CD4-positive, alpha-beta T cell (primary cell): ENCODE measurements around the gene POC1B. TPM values are rescaled to one million over a fixed set of nuclear protein-coding genes. Genes with fewer than 3 reads are reported as not detected.

Experiments
- ATAC-seq: fragments of 200-7000 bp; cut with Tn5 transposase; one replicate; pipeline ENCODE4 v1.10.0; 2022; ENCODE audit warnings: mild to moderate bottlenecking; ENCODE audit not compliant: poor library complexity
- CTCF ChIA-PET: fragments of 350-600 bp; sonication (Branson Sonifier 250); formaldehyde crosslinking; loops from one replicate; lab custom pipeline; 2021; ENCODE audit warnings: antibody characterized with exemption, inconsistent platforms; lab: Charles Lee
- POLR2A ChIA-PET: fragments of 350-600 bp; sonication (Branson Sonifier 250); formaldehyde crosslinking; loops from one replicate; lab custom pipeline; 2021; ENCODE audit warnings: antibody characterized with exemption, inconsistent platforms; lab: Charles Lee
- DNase-seq, 14 experiments: peaks; one replicate each; pipeline ENCODE4 v3.0.0-alpha.2; 2013 to 2020; ENCODE audit warnings: mixed read lengths in 2 of 14
- H3K27ac ChIP-seq, 2 donors: one replicate each; pipeline versions ENCODE4 v1.5.1 to v1.7.0; 2013; ENCODE audit warnings: low read length in 2 of 2, low read depth in 1 of 2, mild to moderate bottlenecking in 1 of 2
- H3K27me3 ChIP-seq, 2 experiments: 1 replicate in 1 of 2; 2 replicates in 1 of 2; pipeline versions ENCODE4 v1.6.1 to v1.7.0; 2013; ENCODE audit warnings: low read length in 2 of 2, control low read depth in 1 of 2, mild to moderate bottlenecking in 1 of 2, moderate library complexity in 1 of 2; ENCODE audit not compliant: insufficient read depth in 2 of 2, control insufficient read depth in 1 of 2
- H3K36me3 ChIP-seq: one replicate; pipeline ENCODE4 v1.6.1; 2013; ENCODE audit warnings: low read length, control low read depth; ENCODE audit not compliant: insufficient read depth
- H3K4me1 ChIP-seq: one replicate; pipeline ENCODE4 v1.6.1; 2013; ENCODE audit warnings: low read length, control low read depth; ENCODE audit not compliant: insufficient read depth
- H3K4me3 ChIP-seq: one replicate; pipeline ENCODE4 v1.5.1; 2013; ENCODE audit warnings: mild to moderate bottlenecking, low read length, moderate library complexity
- H3K9me3 ChIP-seq, 2 experiments: 1 replicate in 1 of 2; 2 replicates in 1 of 2; pipeline versions ENCODE4 v1.6.1 to v1.7.0; 2013; ENCODE audit warnings: low read length in 2 of 2, mild to moderate bottlenecking in 2 of 2, control low read depth in 1 of 2, moderate library complexity in 1 of 2; ENCODE audit not compliant: control insufficient read depth in 1 of 2, insufficient read depth in 1 of 2
- H3K27ac Mint-ChIP-seq: one replicate; pipeline ENCODE4 v1.8.0; 2020; ENCODE audit warnings: mixed read lengths
- H3K27me3 Mint-ChIP-seq: one replicate; pipeline ENCODE4 v1.8.0; 2021; ENCODE audit warnings: mixed read lengths
- H3K36me3 Mint-ChIP-seq: one replicate; pipeline ENCODE4 v1.8.0; 2021; ENCODE audit warnings: low read depth, mixed read lengths
- H3K4me1 Mint-ChIP-seq: one replicate; pipeline ENCODE4 v1.8.0; 2021; ENCODE audit warnings: low read depth, mixed read lengths
- H3K4me3 Mint-ChIP-seq: one replicate; pipeline ENCODE4 v1.8.0; 2020; ENCODE audit warnings: mild to moderate bottlenecking, mixed read lengths
- H3K9me3 Mint-ChIP-seq: one replicate; pipeline ENCODE4 v1.8.0; 2020; ENCODE audit warnings: mixed read lengths
- CTCF ChIP-seq: fragments of 200-600 bp; IDR thresholded peaks from one replicate; pipeline ENCODE4 v1.8.0; 2022; ENCODE audit warnings: antibody characterized with exemption, mild to moderate bottlenecking
- intact Hi-C, 2 experiments: fragments of 100-400 bp; cut with DNase I in 1 of 2; cut with micrococcal nuclease in 1 of 2; formaldehyde crosslinking; loops; one replicate each; pipeline versions ENCODE4 v1.15.1 to v1.9.0; 2023 to 2025; cut with DNase I, micrococcal nuclease
- total RNA-seq, 174 experiments: library from RNA in 2 of 174; stranded (reverse) in 2 of 174; gene quantifications; one replicate each; pipeline ENCODE4 v1.2.3 and lab custom pipeline; 2021 to 2026

The POC1B gene
- total RNA-seq, 2 experiments from 2014 or later = 14.9 to 16.2 TPM

- H3K4me1 Mint-ChIP-seq = peaks cover 32% of the 10 kb centered on the region
- H3K4me1 ChIP-seq = peaks cover 12% of the 10 kb centered on the region
- intact Hi-C loops = loop anchor here (1.0 to 10.0 kb wide), 6 partner anchors 56 to 1384 kb away; partner anchors contain the start of genes ATP2B1 (in 2 of the 2), CEP290 (in 2 of the 2), TMTC3 (in 2 of the 2) and DUSP6 (in 1 of the 2)
- no peak overlapping the region for H3K27ac ChIP-seq
- peak overlapping the region; percentile 10 for H3K27ac Mint-ChIP-seq
- POLR2A ChIA-PET = no interaction called here
- H3K27me3 ChIP-seq = no peaks in the 10 kb centered on the region
- H3K27me3 Mint-ChIP-seq = no peaks in the 10 kb centered on the region
- peak overlapping the region; percentile 27 for H3K4me3 Mint-ChIP-seq
- DNase-seq = no peak
- no peaks in the 10 kb centered on the region for H3K9me3 Mint-ChIP-seq
- no peaks in the 10 kb centered on the region for H3K36me3 ChIP-seq
- no peaks in the 10 kb centered on the region for H3K9me3 ChIP-seq
- no peak for ATAC-seq
- no peak for TF ChIP-seq CTCF
- H3K36me3 Mint-ChIP-seq = peaks cover 15% of the 10 kb centered on the region
- CTCF ChIA-PET = interaction anchor here (1.6 kb wide), 1 partner anchor 511 kb away, joined by 6 read pairs; no protein-coding TSS in a partner anchor
- no peak overlapping the region for H3K4me3 ChIP-seq
Observed at GRCh38 chr12:89528434-89528833, 2.6 kb upstream of the POC1B start.

- no peak for TF ChIP-seq CTCF
- intact Hi-C loops = loop anchor here (1.0 to 10.0 kb wide), 6 partner anchors 19 to 1415 kb away; partner anchors contain the start of genes ATP2B1 (in 2 of the 2), CEP290 (in 2 of the 2), TMTC3 (in 2 of the 2) and DUSP6 (in 1 of the 2)
- Mint-ChIP-seq H3K27ac (peak overlapping the region; percentile 47), H3K27me3 (no peaks in the 10 kb centered on the region), H3K9me3 (no peaks in the 10 kb centered on the region), H3K4me1 (peaks cover 60% of the 10 kb centered on the region), H3K4me3 (peak overlapping the region; percentile 95), H3K36me3 (peaks cover 33% of the 10 kb centered on the region)
- ChIA-PET CTCF (interaction anchor here (0.7 to 3.7 kb wide), 5 partner anchors 32 to 505 kb away, joined by 3 to 13 read pairs (median 3); partner anchors contain the start of gene ATP2B1), POLR2A (interaction anchor here (0.6 to 4.1 kb wide), 12 partner anchors 27 to 487 kb away, joined by 3 to 25 read pairs (median 4); partner anchors contain the start of genes ATP2B1 and DUSP6)
- peak overlapping the region; percentile 85 for H3K4me3 ChIP-seq
- DNase-seq = peak in 13 of 14 experiments; percentile 9 to 75 (median 31)
- H3K9me3 ChIP-seq = no peaks in the 10 kb centered on the region
- H3K36me3 ChIP-seq = peaks cover 7% of the 10 kb centered on the region
- peak; percentile 18 for ATAC-seq
- H3K27ac ChIP-seq = peak overlapping the region; percentile 80 to 84
- peaks cover 24% of the 10 kb centered on the region for H3K4me1 ChIP-seq
- no peaks in the 10 kb centered on the region for H3K27me3 ChIP-seq
Observed at GRCh38 chr12:89525305-89525823, 483 bp downstream of the POC1B start.

GRCh38 chr12:89524541-89525304 is 1.1 kb downstream of the POC1B start, which contains the start of gene GALNT4:
GALNT4 (minus strand) TSS chr12:89524796; CDS start chr12:89524549, 247 bp downstream.
- intact Hi-C loops = loop anchor here (1.0 to 10.0 kb wide), 8 partner anchors 18 to 1492 kb away; partner anchors contain the start of genes ATP2B1 (in 2 of the 2), CEP290 (in 2 of the 2), TMTC3 (in 2 of the 2) and DUSP6 (in 1 of the 2)
- ATAC-seq (peak; percentile 67), DNase-seq (peak; percentile 57 to 88 (median 68))
- peaks cover 24% of the 10 kb centered on the region for H3K4me1 ChIP-seq
- peak within 1 kb of the TSS; percentile 85 for H3K4me3 ChIP-seq
- ChIA-PET CTCF (interaction anchor here (1.0 to 3.7 kb wide), 4 partner anchors 54 to 504 kb away, joined by 3 to 13 read pairs (median 5); partner anchors contain the start of gene ATP2B1), POLR2A (interaction anchor here (0.6 to 4.1 kb wide), 15 partner anchors 26 to 1422 kb away, joined by 3 to 25 read pairs (median 4); partner anchors contain the start of genes ATP2B1 and DUSP6)
- H3K27me3 ChIP-seq = no peaks in the 10 kb centered on the region
- Mint-ChIP-seq H3K27ac (peak within 1 kb of the TSS; percentile 47), H3K36me3 (peaks cover 33% of the 10 kb centered on the region), H3K27me3 (no peaks in the 10 kb centered on the region), H3K4me1 (peaks cover 58% of the 10 kb centered on the region), H3K4me3 (peak within 1 kb of the TSS; percentile 95), H3K9me3 (no peaks in the 10 kb centered on the region)
- peak; percentile 62 for TF ChIP-seq CTCF
- H3K36me3 ChIP-seq = peaks cover 7% of the 10 kb centered on the region
- H3K27ac ChIP-seq = peak within 1 kb of the TSS; percentile 80 to 84
- no peaks in the 10 kb centered on the region for H3K9me3 ChIP-seq
